HG02981 (cell line): ENCODE data around the gene UNC5A.

Experiments used
- ATAC-seq: cut with Tn5 transposase; IDR thresholded peaks from one replicate; pipeline ENCODE4 v1.9.1; 2021; ENCODE audit warnings: mild to moderate bottlenecking, moderate library complexity; ENCODE audit not compliant: unreplicated experiment

The UNC5A gene

GRCh38 chr5:176921714-176922113, 111.4 kb downstream of the UNC5A start:
- ATAC-seq = no peak

GRCh38 chr5:176922817-176923216, 112.5 kb downstream of the UNC5A start:
- ATAC-seq = no peak

- no peak for ATAC-seq
Measured at GRCh38 chr5:176927562-176927961, 117.2 kb downstream of the UNC5A start.

DNA sequence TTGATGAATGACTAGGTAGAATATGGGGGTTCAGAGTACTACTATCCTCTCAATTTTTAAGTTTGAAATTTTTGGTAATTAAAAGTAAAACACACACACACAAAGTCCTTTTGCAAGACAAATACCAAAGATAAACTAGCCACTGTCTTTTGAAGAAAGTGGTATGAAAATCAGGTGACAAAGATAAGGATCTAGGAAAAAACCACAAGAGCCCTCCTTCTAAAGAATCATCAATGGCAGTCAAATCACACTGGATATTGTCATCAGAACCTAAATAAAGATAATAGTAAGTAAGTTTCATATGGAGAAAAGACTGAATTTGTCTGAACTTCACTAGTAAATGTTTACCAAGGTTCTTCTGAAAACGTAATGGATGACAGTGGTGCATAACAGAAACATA, 119.3 kb downstream of the UNC5A start:
- no peak for ATAC-seq
